HG02981 (cell line): ENCODE data around the gene CAPSL.
"Not testable (repeated sequence)": the region's sequence is repeated elsewhere in the genome, so short reads cannot be mapped to it uniquely, and the experiment has no call there.

Source experiments
- ATAC-seq: cut with Tn5 transposase; IDR thresholded peaks from one replicate; pipeline ENCODE4 v1.9.1; 2021; ENCODE audit warnings: mild to moderate bottlenecking, moderate library complexity; ENCODE audit not compliant: unreplicated experiment

CAPSL gene

DNA sequence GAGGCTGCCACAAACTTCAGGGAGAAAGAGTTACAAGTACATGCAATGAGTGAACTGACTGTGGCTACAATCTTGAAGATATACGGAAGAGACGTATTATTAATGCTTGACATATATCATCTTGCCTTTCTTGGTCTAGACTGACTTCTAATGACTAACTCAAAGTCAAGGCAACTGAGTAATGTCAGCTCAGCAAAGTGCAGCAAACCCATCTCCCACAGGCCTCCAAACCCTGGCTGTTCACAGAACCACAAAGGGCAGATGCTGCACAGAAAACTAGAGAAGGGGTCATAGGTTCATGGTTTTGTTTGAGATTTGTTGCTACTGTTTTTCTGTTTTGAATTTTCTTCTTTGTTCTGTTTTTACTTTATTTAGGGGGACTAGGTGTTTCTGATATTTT, 60.8 kb downstream of the CAPSL start:
- ATAC-seq, result no peak

- ATAC-seq, result no peak
Observed at GRCh38 chr5:35876922-35877321, 61.5 kb downstream of the CAPSL start.

DNA sequence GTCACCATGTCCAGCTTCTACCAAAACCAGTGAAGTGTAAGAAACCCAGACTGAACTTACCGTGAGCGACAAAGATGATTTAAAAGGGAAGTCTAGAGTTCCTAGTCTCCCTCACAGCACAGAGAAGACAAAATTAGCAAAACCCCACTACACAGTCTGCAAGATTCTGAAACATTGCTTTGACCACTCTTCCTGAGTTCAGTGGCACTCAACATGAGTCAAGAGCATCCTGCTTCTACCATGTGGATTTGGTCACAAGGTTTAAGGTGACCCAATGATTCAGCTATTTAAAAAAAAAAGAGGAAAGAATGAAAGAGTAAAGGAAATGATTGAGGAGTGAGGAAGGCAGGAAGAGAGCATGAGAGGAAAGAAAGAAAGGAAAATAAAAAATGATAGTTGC, 62.0 kb downstream of the CAPSL start:
- ATAC-seq, result no peak

GRCh38 chr5:35870605-35871004, 67.8 kb downstream of the CAPSL start:
- ATAC-seq, result no peak

DNA sequence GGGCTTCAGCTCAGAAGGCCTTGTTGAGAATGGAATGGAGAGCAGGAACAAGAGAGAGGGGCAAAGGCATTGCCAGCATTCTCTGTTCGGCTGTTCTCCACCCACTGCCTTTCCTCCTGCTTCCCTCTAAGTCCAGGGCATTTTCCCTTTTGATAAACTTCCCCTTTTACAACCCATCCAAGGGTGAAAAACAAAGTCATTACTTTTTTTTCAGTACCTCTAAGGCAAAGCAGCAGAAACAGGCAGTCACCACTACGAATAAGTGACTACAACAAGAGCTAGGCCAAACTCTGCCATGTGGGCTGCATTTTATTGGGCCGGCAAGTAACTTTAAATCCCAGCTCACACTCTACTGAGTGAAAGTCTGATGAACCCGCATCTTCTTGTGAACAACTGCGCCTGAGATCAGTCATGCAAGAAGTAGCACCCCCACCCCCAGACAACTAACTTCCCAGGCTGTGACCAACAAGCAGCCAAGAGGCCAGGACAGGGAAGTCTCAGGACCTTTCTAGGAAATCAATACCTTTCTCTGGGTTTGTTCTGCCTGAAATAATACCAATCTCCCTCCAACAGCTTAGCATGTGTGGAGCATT, 68.6 kb downstream of the CAPSL start:
- ATAC-seq, result no peak

GRCh38 chr5:35867998-35868397, 70.4 kb downstream of the CAPSL start:
- no peak for ATAC-seq

GRCh38 chr5:35863159-35863558, 75.3 kb downstream of the CAPSL start:
- no peak for ATAC-seq

- no peak for ATAC-seq
Observed at GRCh38 chr5:35862126-35862525, 76.3 kb downstream of the CAPSL start.

GRCh38 chr5:35861718-35862117, 76.7 kb downstream of the CAPSL start:
- ATAC-seq, result no peak

GRCh38 chr5:35860686-35861085, 77.7 kb downstream of the CAPSL start:
- ATAC-seq, result no peak

DNA sequence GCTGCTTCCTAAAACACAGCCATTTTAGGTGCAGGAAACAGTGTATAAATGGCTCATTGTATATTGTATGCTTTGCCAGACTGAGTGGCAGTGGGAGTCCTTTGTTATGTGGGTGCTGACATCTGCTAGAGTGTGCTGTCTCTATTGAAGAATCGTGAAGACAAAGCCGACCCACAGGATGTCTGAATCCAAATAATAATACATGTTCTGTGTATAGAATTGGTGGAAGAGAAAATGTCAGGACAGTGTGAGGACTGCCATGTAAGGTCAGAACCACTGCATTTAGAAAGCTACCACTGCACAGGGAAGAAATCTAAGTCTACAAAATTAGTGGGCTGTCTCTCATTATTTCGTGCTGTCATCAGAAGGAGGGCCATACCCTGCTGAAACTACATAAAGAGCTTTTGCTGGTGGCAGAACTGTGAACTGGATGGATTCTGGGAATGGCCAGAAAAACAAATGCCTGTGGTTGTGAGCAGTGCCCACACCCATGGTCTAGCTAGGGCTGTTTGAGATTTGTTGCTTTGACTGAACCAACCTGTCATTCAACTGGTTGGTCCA, 79.2 kb downstream of the CAPSL start:
- ATAC-seq, result no peak

DNA sequence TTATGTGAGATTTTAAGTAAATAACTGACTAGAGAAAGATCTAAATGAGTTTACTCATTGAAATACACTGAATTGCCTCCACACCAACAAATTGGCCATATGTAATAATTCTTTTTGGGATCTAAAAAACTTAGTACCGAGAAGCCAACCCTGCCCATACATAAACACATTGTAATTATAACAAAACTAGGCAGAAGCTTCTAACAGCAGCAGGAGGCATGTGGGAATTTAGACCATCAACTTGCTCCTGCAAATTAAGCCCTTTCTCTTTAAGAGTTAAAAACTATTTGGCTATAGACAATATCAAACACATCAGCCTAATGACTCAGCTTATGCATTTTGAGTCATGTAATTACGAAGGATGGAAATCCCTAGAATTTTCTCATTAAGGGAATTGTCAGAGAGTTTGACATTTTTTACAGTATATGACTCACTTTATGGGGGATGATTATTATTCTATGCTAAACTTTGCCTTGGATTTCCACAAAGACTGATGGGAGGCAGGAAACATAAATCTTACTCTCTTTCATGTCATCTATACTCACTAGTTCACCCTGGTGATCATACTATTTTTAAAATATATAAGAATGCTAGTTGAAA, 80.7 kb downstream of the CAPSL start:
- no peak for ATAC-seq

DNA sequence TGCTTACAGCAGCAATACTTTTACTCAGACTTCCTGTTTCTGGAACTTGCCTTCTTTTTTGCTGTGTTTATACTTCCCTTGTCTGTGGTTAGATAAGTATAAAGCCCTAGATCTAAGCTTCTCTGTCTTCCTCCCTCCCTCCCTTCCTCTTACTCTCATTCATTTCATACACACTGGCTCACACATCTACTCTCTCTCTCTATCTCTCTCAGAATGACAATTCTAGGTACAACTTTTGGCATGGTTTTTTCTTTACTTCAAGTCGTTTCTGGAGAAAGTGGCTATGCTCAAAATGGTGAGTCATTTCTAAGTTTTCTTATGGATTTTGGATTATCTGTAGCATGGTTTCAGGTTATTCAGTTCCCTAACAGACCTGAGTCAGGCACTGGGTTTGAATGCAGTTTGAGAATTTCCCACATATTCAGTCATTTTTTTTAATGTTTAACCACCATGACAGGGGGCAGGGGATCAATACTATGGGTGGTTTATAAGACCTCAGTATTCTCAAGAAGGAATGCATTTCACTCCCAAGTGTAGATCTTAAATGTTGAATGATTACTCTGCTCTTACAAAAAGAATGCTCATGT, 81.6 kb downstream of the CAPSL start, which contains the start of gene IL7R:
Gene IL7R (plus strand): TSS at position 127 of the 587 bp plus-strand sequence. CDS start 87 bp downstream, at position 214.
- ATAC-seq, result no peak

DNA sequence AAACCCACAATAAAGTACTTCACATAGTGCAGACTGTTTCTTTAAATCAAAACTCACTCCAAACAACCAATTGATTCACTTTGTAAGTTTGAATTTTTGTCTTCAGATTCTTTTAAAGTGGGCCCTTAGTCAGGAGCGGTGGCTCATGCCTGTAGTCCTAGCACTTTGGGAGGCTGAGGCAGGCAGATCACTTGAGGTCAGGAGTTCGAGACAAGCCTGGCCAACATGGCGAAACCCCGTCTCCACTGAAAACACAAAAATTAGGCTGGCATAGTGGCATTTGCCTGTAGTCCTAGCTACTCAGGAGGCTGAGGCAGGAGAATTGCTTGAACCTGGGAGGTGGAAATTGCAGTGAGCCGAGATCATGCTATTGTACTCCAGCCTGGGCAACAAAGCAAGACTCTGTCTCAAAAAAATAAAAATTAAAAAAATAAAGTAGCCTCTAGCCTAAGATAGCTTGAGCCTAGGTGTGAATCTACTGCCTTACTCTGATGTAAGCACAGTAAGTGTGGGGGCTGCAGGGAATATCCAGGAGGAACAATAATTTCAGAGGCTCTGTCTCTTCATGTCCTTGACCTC, 82.1 kb downstream of the CAPSL start:
- not testable (repeated sequence) for ATAC-seq

DNA sequence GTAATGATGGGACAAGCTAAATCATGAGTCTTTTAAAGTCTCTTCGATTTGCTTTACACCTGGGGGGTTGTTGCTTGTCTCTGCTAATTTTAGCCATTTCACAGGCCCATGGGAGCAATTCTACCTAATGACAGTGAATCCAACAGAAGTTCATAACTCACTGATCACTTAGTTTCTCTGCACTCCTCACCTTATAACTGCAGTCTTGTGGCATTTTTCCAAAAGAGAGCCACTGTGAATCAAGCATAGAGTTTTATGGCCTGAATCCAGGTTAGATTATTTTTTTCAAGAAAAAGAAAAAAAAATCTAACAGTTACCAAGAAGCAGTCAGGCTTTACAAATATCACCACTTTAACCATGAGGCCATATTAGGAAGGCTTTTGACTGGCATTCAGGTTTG, 83.2 kb downstream of the CAPSL start:
- ATAC-seq, result no peak
